ENCODE results near the gene HNRNPA3. TPM values are rescaled to one million over a fixed set of nuclear protein-coding genes. Genes with fewer than 3 reads are reported as not detected.

HNRNPA3 gene
- polyA plus RNA-seq, 1 of the 3 experiments (the other 2 are of a cell fraction): 102 TPM

DNA sequence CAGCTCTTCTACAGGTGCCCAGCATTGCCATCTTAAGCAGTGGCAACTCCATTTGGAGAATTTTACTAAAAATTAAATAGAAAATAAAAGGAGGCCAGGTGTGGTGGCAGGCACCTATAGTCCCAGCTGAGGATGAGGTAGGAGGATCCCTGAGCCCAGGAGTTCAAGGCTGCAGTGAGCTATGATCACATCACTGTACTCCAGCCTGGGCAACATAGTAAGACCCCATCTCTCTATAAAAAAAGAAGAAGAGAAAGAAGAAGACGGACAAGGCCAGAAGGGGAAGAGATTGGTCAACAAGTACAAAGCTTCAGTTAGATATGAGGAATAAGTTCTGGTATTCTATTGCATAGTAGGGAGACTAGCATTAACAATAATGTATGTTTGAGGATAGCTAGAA, 21.7 kb upstream of the HNRNPA3 start:
- no peak for TF ChIP-seq YY1 (IDR thresholded peaks at IDR 0.05; ENCODE audit: low read depth)
- no peak for TF ChIP-seq CHD2 (IDR thresholded peaks at IDR 0.05; ENCODE audit: low read length, partially characterized antibody)
- TF ChIP-seq ELF1 (IDR thresholded peaks at IDR 0.05): no peak
- TF ChIP-seq MAX (IDR thresholded peaks at IDR 0.05; ENCODE audit: low read depth): no peak
- TF ChIP-seq SMC3 (IDR thresholded peaks at IDR 0.05; ENCODE audit: low read depth, low read length): no peak
- TF ChIP-seq RXRA (IDR thresholded peaks at IDR 0.05; ENCODE audit: borderline replicate concordance, low read depth): no peak
- no peak for TF ChIP-seq RAD21 (IDR thresholded peaks at IDR 0.05; ENCODE audit: low read length)
- TF ChIP-seq MEF2A (IDR thresholded peaks at IDR 0.05; ENCODE audit: borderline replicate concordance, low read depth): no peak
- no peak for TF ChIP-seq NRF1 (IDR thresholded peaks at IDR 0.05; ENCODE audit: low read depth, low read length)
- TF ChIP-seq, protein P1, sequence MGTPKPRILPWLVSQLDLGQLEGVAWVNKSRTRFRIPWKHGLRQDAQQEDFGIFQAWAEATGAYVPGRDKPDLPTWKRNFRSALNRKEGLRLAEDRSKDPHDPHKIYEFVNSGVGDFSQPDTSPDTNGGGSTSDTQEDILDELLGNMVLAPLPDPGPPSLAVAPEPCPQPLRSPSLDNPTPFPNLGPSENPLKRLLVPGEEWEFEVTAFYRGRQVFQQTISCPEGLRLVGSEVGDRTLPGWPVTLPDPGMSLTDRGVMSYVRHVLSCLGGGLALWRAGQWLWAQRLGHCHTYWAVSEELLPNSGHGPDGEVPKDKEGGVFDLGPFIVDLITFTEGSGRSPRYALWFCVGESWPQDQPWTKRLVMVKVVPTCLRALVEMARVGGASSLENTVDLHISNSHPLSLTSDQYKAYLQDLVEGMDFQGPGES (IDR thresholded peaks at IDR 0.05; ENCODE audit: low read depth, low read length): no peak
- no peak for TF ChIP-seq MXI1 (IDR thresholded peaks at IDR 0.05; ENCODE audit: low read depth, low read length)
- TF ChIP-seq TAF1 (IDR thresholded peaks at IDR 0.05; ENCODE audit: borderline replicate concordance, low read depth, low read length): no peak
- TF ChIP-seq TCF12 (IDR thresholded peaks at IDR 0.05): no peak
- no peak for TF ChIP-seq EZH2phosphoT487 (IDR thresholded peaks at IDR 0.05; ENCODE audit: borderline replicate concordance, low read depth)
- TF ChIP-seq FOSL2 (IDR thresholded peaks at IDR 0.05; ENCODE audit: borderline replicate concordance, low read depth): no peak
- TF ChIP-seq TEAD4 (IDR thresholded peaks at IDR 0.05; ENCODE audit: borderline replicate concordance, insufficient read depth): no peak
- TF ChIP-seq, protein P2, sequence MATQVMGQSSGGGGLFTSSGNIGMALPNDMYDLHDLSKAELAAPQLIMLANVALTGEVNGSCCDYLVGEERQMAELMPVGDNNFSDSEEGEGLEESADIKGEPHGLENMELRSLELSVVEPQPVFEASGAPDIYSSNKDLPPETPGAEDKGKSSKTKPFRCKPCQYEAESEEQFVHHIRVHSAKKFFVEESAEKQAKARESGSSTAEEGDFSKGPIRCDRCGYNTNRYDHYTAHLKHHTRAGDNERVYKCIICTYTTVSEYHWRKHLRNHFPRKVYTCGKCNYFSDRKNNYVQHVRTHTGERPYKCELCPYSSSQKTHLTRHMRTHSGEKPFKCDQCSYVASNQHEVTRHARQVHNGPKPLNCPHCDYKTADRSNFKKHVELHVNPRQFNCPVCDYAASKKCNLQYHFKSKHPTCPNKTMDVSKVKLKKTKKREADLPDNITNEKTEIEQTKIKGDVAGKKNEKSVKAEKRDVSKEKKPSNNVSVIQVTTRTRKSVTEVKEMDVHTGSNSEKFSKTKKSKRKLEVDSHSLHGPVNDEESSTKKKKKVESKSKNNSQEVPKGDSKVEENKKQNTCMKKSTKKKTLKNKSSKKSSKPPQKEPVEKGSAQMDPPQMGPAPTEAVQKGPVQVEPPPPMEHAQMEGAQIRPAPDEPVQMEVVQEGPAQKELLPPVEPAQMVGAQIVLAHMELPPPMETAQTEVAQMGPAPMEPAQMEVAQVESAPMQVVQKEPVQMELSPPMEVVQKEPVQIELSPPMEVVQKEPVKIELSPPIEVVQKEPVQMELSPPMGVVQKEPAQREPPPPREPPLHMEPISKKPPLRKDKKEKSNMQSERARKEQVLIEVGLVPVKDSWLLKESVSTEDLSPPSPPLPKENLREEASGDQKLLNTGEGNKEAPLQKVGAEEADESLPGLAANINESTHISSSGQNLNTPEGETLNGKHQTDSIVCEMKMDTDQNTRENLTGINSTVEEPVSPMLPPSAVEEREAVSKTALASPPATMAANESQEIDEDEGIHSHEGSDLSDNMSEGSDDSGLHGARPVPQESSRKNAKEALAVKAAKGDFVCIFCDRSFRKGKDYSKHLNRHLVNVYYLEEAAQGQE (IDR thresholded peaks at IDR 0.05; ENCODE audit: low read depth, low read length): no peak
- no peak for TF ChIP-seq RFX5 (IDR thresholded peaks at IDR 0.05; ENCODE audit: low read length)
- Histone ChIP-seq H3F3A (replicated peaks; ENCODE audit: insufficient read depth) (no peaks in the 10 kb centered on the region), H3K4me3 (ENCODE audit: low read depth in 2 of 2, low read length in 1 of 2) (no peak overlapping the region), H3K9me3 (no peaks in the 10 kb centered on the region), H3K9me2 (no peaks in the 10 kb centered on the region), H4K20me1 (ENCODE audit: insufficient read depth) (no peaks in the 10 kb centered on the region), H3K79me2 (ENCODE audit: insufficient read depth) (no peaks in the 10 kb centered on the region), H3K27ac (ENCODE audit: low read depth in 2 of 2, low read length in 1 of 2) (no peak overlapping the region), H3K4me1 (ENCODE audit: control insufficient read depth in 1 of 2, insufficient read depth in 2 of 2, low read depth in 1 of 2, low read length in 1 of 2) (no peaks in the 10 kb centered on the region), H3K4me2 (no peak overlapping the region), H2AFZ (ENCODE audit: low read depth) (no peak overlapping the region), H3K27me3 (ENCODE audit: insufficient read depth) (no peaks in the 10 kb centered on the region), H3K9ac (no peak overlapping the region), H3K36me3 (replicated peaks in 1 of 2; ENCODE audit: control insufficient read depth in 1 of 2, insufficient read depth in 2 of 2, low read length in 1 of 2) (no peaks in the 10 kb centered on the region)
- no peak for DNase-seq
- WGBS (ENCODE audit: low lambda C conversion rate): 95% methylated on average over 1 of the region's 1 CpG
- POLR2A ChIA-PET: no interaction called here
- CTCF ChIA-PET: interaction anchor here (0.6 to 1.2 kb wide), 3 partner anchors 26 to 530 kb away, joined by 3 to 5 read pairs (median 4); no protein-coding TSS in a partner anchor
